Choroid plexus epithelial cell (primary cell): ENCODE data around the gene RTTN.

Experiments
- DNase-seq: peaks from one replicate; pipeline ENCODE4 v3.0.0-alpha.2; 2010; ENCODE audit warnings: low read depth
- H3K4me3 ChIP-seq: 2 replicates; pipeline ENCODE4 v1.5.1; 2011; ENCODE audit warnings: low read depth, mild to moderate bottlenecking, control low read depth, low read length, moderate library complexity
- CTCF ChIP-seq: conservative IDR thresholded peaks from 2 replicates; pipeline ENCODE4 v1.5.1; 2011; ENCODE audit warnings: low read depth, mild to moderate bottlenecking, control low read depth, inconsistent platforms, low read length, moderate library complexity

RTTN gene

DNA sequence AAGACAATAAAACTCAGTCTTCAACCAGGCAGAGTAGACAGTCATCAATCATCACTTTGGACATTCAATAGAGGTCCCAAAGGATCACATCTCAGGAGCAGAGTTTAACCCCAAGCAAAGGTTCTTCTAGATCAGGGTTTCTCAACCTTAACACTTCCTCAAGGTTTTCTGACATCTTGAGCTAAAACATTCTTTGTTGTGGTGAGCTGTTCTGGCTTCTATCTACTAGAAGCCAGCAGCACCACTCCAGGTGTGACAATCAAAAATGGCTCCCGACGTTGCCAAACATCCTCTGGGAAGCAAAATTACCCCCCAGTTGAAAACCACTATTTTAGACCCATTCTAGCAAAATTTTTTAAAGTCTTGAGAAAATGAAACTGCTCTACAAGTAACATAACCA, 22.0 kb downstream of the RTTN start:
- DNase-seq: no peak
- no peak overlapping the region for H3K4me3 ChIP-seq
- no peak for TF ChIP-seq CTCF

- H3K4me3 ChIP-seq: no peak overlapping the region
- DNase-seq: no peak
- TF ChIP-seq CTCF: no peak
Measured at GRCh38 chr18:70182548-70182947, 22.9 kb downstream of the RTTN start.

GRCh38 chr18:70181725-70182124, 23.8 kb downstream of the RTTN start:
- no peak for DNase-seq
- no peak overlapping the region for H3K4me3 ChIP-seq
- no peak for TF ChIP-seq CTCF

DNA sequence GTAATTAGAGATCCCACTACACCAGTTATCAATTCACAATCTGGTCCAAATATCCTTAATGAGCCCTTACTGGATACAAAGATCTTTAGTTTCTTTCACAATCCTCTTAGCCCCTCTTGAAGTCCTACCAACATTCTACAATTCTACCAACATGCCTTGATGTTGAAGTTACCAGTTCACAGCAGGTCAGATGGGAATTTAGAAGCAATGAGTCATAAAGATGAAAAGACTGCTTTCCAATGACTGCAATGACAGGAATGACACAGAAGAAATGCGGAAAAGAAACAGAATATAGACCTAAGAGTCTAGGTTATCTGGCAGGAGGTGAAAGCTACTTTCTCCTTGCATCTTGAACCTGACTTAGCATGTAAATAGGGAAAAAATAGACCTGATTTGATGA, 24.5 kb downstream of the RTTN start:
- no peak overlapping the region for H3K4me3 ChIP-seq
- DNase-seq: peak; percentile 80
- no peak for TF ChIP-seq CTCF

DNA sequence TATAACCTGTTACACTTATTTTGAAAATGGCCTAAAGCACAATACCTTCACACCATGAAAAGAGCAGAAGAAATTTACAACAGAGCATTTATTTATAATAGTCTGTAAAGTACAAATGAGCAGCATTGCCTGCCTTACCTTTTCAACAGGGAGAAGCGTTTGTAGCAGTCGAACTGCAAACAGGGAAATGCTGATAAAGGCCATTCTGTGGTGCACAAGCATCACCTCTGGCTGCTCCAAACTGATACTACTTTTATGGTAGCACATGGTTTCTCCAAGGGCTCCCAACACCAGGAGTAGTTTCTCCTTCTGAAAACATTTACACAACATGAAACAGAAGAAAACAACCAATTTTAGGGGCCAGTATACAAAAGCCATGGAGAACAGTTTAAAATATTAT, 28.9 kb downstream of the RTTN start:
- H3K4me3 ChIP-seq: no peak overlapping the region
- no peak for TF ChIP-seq CTCF
- no peak for DNase-seq

GRCh38 chr18:70175216-70175615, 30.3 kb downstream of the RTTN start:
- no peak for DNase-seq
- H3K4me3 ChIP-seq: no peak overlapping the region
- TF ChIP-seq CTCF: no peak

DNA sequence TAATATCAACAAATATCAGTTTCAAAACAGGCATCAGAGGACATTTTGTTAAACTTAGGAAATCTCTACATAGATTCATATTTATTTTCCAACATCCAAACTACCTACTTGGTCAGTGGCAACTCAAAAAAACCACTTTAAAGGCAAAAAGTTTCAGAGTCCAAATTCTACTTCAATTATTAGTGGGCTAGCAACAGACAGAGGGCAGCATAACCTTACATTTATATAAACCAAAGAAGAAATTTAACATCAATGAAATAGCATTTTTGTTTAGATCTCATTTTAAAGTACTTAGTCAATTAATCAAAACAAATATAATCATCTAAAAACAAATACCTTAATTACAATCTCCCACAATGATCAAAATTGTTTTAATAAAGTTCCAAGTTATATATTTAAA, 33.3 kb downstream of the RTTN start:
- H3K4me3 ChIP-seq: no peak overlapping the region
- peak; percentile 63 for DNase-seq
- TF ChIP-seq CTCF: peak; percentile 60
